Retinal pigment epithelial cell (primary cell): Measurements from ENCODE around the gene ADAMTSL4.

Experiments
- DNase-seq: peaks from one replicate; pipeline ENCODE4 v3.0.0-alpha.2; 2010; ENCODE audit warnings: low read depth
- H3K4me3 ChIP-seq: 2 replicates; pipeline ENCODE4 v1.5.1; 2011; ENCODE audit warnings: mild to moderate bottlenecking, low read length, control low read depth, moderate library complexity
- CTCF ChIP-seq: conservative IDR thresholded peaks from 2 replicates; pipeline ENCODE4 v1.5.1; 2011; ENCODE audit warnings: low read depth, low read length, control low read depth, inconsistent platforms

ADAMTSL4 gene

GRCh38 chr1:150512846-150513245 is 36.4 kb upstream of the ADAMTSL4 start:
- DNase-seq, result no peak
- no peak for TF ChIP-seq CTCF
- H3K4me3 ChIP-seq, result no peak overlapping the region

- H3K4me3 ChIP-seq, result no peak overlapping the region
- TF ChIP-seq CTCF, result no peak
- DNase-seq, result no peak
Observed at GRCh38 chr1:150513351-150513791, 35.8 kb upstream of the ADAMTSL4 start.

- no peak for DNase-seq
- TF ChIP-seq CTCF, result no peak
- no peak overlapping the region for H3K4me3 ChIP-seq
Observed at GRCh38 chr1:150514260-150514659, 34.9 kb upstream of the ADAMTSL4 start.

GRCh38 chr1:150514913-150515327 is 34.3 kb upstream of the ADAMTSL4 start:
- H3K4me3 ChIP-seq, result peak overlapping the region; percentile 62
- TF ChIP-seq CTCF, result no peak
- no peak for DNase-seq

GRCh38 chr1:150515328-150516049 is 33.7 kb upstream of the ADAMTSL4 start, which contains the start of gene FALEC:
TSS of gene FALEC (plus strand) at chr1:150515752.
- peak; percentile 74 for DNase-seq
- H3K4me3 ChIP-seq, result peak within 1 kb of the TSS; percentile 62
- no peak for TF ChIP-seq CTCF

GRCh38 chr1:150516050-150516591 is 33.1 kb upstream of the ADAMTSL4 start:
- no peak for DNase-seq
- H3K4me3 ChIP-seq, result peak overlapping the region; percentile 62
- TF ChIP-seq CTCF, result no peak

- DNase-seq, result no peak
- no peak for TF ChIP-seq CTCF
- H3K4me3 ChIP-seq, result no peak overlapping the region
Observed at GRCh38 chr1:150516616-150517015, 32.6 kb upstream of the ADAMTSL4 start.
